ENCODE results near the gene L1TD1. TPM values are rescaled to one million over a fixed set of nuclear protein-coding genes. Genes with fewer than 3 reads are reported as not detected.

Gene L1TD1
- total and polyA plus RNA-seq, 11 donors: 0.12 to 0.29 (median 0.14) TPM; not detected in 8

DNA sequence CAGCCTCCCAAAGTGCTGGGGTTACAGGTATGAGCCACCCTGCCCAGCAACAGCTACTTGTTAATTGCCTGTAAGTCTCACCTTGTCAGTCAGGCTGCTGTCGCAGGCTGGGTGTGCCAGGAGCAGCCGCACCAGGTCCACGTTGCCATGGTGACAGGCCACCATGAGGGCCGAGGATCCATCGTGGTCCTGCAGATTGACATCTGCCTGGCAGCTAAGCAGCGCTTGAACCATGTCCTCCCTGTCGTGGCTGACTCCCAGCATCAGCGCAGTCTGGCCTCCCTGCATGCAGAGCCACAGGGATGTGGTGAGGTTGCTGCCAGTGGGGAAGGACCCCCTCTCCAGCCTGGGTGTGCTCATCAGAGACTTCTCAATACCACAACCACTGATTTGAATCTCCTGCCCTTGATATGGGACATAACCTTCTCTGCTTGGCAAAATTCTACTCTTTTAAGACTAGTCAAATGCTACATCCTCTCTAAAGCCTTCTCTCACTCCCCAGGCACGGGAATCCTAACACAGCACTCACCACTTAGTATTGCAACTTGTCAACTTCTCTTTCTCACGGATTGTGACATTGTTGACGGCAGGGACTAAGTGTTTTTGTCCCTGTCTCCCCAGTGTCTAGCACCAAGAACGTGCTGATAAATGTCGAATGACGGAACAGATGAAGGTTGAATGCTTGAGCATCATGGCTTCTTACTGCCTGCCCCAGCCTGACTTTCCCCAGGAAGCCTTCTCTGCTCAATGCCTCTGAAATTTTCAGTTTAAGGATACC lies 52.9 kb downstream of the L1TD1 start:
- peak in 1 of 4 donors; percentile 64 for ATAC-seq
- intact Hi-C loops (cut with DNase I): no loop called here
- no peak for DNase-seq
- WGBS, 4 donors: 47 to 66% (median 50%) methylated on average over 14 of the region's 14 CpGs
- Histone ChIP-seq H3K27ac (no peak overlapping the region), H3K36me3 (no peaks in the 10 kb centered on the region), H3K9me3 (no peaks in the 10 kb centered on the region), H3K4me1 (no peaks in the 10 kb centered on the region), H3K4me3 (no peak overlapping the region), H3K27me3 (peaks cover 0 to 9% (median 0%) of the 10 kb centered on the region in 9 donors)
- TF ChIP-seq, protein P1, sequence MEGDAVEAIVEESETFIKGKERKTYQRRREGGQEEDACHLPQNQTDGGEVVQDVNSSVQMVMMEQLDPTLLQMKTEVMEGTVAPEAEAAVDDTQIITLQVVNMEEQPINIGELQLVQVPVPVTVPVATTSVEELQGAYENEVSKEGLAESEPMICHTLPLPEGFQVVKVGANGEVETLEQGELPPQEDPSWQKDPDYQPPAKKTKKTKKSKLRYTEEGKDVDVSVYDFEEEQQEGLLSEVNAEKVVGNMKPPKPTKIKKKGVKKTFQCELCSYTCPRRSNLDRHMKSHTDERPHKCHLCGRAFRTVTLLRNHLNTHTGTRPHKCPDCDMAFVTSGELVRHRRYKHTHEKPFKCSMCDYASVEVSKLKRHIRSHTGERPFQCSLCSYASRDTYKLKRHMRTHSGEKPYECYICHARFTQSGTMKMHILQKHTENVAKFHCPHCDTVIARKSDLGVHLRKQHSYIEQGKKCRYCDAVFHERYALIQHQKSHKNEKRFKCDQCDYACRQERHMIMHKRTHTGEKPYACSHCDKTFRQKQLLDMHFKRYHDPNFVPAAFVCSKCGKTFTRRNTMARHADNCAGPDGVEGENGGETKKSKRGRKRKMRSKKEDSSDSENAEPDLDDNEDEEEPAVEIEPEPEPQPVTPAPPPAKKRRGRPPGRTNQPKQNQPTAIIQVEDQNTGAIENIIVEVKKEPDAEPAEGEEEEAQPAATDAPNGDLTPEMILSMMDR (IDR thresholded peaks at IDR 0.05): no peak
- TF ChIP-seq POLR2A (IDR thresholded peaks at IDR 0.05): no peak

DNA sequence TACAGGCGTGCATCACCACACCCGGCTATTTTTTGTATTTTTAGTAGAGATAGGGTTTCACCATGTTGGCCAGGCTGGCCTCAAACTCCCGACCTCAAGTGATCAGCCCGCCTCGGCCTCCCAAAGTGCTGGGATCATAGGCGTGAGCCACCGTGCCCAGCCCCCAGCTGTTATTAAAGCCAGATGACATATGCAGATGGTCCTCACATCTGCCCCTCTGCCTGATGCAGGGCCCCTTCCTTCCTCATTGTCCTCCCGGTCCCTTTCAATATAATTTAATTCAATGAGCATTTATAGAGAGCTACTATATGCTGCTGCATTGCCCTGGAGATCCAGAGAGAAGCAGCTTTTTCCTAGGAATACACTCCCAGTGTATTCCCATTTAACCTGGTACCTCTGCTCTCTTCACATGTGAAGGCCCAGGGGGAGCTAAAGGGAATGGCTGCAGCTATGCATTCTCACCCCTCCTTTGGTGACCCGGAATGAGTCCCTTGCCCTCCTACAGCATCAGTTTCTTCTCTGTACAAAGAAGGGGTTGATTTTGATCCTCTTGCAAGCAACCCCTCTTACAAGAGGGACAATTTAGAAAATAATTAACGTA lies 55.6 kb downstream of the L1TD1 start:
- Histone ChIP-seq H3K27ac (no peak overlapping the region), H3K9me3 (no peaks in the 10 kb centered on the region), H3K4me1 (no peaks in the 10 kb centered on the region), H3K36me3 (no peaks in the 10 kb centered on the region), H3K4me3 (no peak overlapping the region), H3K27me3 (peaks cover 0 to 9% (median 0%) of the 10 kb centered on the region in 9 donors)
- WGBS, 4 donors: 75 to 84% (median 77%) methylated on average over 10 of the region's 10 CpGs
- intact Hi-C loops (cut with DNase I): no loop called here
- DNase-seq (no peak), ATAC-seq (no peak)
- TF ChIP-seq POLR2A (IDR thresholded peaks at IDR 0.05): no peak
- TF ChIP-seq, protein P1 (IDR thresholded peaks at IDR 0.05): no peak

DNA sequence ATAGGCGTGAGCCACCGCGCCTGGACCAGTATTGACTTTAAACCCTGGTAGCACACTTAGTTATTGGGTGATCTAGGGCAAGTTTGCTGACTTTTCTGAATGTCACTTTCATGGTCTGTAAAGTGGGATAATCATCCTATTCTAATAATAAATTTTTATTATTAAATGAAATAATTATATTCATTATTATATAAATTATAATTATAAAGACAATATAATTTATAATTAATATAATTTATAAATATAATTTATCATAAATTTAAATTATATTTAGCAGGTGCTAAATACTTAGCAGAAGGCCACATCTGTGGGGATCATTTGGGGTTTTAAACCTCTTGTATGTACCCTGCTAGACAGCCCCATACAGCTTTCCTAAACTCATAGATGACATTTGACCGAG lies 64.9 kb downstream of the L1TD1 start:
- Histone ChIP-seq H3K36me3 (no peaks in the 10 kb centered on the region), H3K27ac (no peak overlapping the region), H3K4me3 (no peak overlapping the region), H3K4me1 (no peaks in the 10 kb centered on the region), H3K9me3 (no peaks in the 10 kb centered on the region), H3K27me3 (peaks cover 0 to 15% (median 0%) of the 10 kb centered on the region in 9 donors)
- intact Hi-C loops (cut with DNase I): no loop called here
- ATAC-seq (no peak), DNase-seq (no peak)
- WGBS, 4 donors: 96 to 100% (median 99%) methylated on average over 4 of the region's 4 CpGs
- TF ChIP-seq, protein P1 (IDR thresholded peaks at IDR 0.05): no peak
- TF ChIP-seq POLR2A (IDR thresholded peaks at IDR 0.05): no peak

DNA sequence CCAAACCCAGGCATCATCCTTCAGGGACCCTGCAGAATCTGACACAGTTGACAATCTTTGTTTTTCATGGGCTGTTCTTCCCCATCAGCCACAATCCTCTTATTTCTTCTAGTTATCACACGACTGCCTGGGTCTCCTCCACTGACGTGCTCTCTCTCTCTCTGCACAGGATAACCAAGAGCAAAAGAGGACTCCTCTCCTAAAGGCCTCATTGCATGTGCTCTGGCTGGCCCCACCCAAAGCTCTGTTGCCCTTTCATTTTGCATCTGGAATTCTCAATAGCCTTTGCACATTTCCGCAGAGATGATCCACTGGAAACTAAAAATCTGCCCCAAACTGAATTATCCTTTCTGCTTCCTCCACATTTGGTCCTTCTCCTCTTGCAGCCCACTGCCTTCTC lies 66.0 kb downstream of the L1TD1 start:
- Histone ChIP-seq H3K36me3 (no peaks in the 10 kb centered on the region), H3K27me3 (peaks cover 0 to 15% (median 0%) of the 10 kb centered on the region in 9 donors), H3K27ac (no peak overlapping the region), H3K4me3 (no peak overlapping the region), H3K9me3 (no peaks in the 10 kb centered on the region), H3K4me1 (no peaks in the 10 kb centered on the region)
- TF ChIP-seq POLR2A (IDR thresholded peaks at IDR 0.05): no peak
- TF ChIP-seq, protein P1 (IDR thresholded peaks at IDR 0.05): no peak
- ATAC-seq (no peak), DNase-seq (no peak)
- WGBS, 4 donors: 81 to 84% (median 83%) methylated on average over 3 of the region's 3 CpGs
- intact Hi-C loops (cut with DNase I): no loop called here
